Activated T-cell treated with anti-CD3 and anti-CD28 coated beads, Interleukin-2, amount 50 U/mL, for 48 hours (primary cell): ENCODE measurements around the gene PES1.
"Not testable (repeated sequence)": the region's sequence is repeated elsewhere in the genome, so short reads cannot be mapped to it uniquely, and the experiment has no call there.

ENCODE experiments used
- DNase-seq, 2 experiments: peaks; one replicate each; pipeline ENCODE4 v3.0.0-alpha.2; 2020

Gene PES1

DNA sequence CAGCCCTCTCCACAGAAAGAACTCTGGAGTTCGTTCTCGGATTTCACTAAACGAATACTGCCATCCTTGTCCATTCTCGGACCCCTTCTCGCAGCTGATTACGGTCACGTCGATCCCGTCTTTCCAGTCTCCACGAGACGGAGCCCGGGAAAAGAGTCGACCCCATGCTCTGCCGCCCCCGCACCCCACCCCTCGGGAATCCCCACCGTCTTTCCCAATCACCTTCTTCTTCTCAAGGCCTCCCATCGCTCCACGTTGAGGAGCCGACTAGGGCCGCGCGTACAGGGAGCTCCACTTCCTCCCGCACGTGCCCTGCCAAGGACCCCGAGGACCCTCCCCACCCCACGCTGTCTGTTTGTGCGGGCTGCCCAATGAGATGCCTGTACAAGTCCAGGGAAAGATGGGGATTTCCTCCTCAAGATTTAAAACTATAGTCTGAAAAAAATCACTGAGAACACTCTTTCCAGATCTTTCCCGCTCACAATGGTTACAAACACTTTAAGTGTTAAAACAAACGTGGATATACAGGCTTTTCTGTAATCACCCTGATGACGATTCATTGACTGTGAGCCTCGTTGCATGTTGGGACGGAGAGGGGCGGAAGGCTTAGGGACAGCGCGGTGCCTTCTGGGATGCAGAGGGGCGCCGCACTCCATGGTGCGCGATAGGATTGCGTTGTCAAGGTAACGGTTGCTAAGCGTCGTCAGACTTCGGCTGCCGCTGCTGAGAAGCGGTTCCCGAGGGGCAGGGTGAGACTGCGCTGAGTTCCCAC lies at the start of gene PES1:
Gene PES1 (minus strand): TSS at position 323 of the 772 bp plus-strand sequence. CDS start 77 bp downstream, at position 246.
- peak; percentile 92 to 93 for DNase-seq

DNA sequence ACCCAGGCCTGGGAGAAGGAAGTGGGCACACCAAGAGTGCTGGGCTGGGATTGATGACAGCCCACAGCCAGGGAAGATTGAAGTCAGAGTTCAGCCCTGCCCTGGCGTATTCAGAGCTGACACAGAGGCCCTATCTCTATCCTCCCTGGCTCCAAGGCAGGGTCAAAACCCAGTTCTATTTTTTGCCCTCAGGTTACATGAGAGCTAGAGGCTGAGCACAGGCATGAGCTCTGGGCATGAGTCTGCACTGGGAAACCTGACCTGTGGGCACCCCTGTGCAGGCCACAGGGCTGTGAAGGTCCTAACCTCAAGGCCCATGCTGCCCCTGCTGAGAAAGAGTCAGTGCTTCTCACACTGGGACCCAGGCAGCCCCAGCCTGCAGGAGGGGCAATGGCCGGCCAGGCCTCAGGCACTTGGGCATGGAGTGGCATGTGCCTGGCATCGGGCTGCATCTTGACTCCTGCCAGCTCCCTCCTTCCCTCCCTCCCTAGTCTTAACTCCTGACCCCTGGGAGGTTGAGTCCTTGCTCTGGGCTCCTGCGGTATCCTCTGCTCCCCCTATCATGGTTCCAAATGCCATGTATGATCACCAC lies 49.2 kb upstream of the PES1 start:
- no peak for DNase-seq

DNA sequence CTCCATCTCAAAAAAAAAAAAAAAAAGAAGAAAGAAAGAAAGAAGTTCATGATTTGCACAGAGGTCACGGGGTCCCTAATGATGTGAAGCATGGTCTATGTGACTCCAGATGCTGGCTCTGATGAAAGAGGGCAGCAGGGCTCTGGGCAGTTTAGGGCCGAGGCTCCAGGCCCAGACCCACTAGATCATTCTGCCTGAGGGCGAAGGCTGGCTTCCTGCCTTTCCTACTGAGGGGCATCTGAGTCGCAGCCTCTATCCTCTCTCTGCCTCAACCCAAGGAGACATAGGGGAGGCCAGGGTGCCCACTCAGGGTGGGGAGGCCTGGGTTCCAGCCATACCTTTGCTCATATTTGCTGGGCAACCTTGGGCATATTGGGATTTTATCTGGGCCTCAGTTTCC lies 48.7 kb upstream of the PES1 start:
- DNase-seq: no peak

DNA sequence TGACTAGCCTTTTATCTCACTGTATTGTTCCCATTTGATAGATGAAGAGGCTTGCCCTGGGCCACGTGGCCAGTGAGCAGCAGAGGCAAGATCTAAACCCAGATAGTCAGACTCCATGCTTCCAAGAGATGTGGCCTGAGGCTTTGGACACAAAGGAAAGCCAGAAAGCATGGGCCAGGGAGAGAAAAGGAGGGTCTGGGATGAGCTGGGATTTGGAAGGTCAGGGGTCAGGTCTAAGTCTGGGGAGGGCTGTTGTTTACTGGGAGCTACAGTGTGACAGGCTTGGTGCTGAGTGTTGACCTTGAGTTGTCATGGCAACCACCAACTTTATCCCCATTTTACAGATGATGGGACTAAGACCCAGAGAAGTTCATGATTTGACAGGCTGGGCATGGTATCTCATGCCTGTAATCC lies 46.0 kb upstream of the PES1 start:
- no peak for DNase-seq

DNA sequence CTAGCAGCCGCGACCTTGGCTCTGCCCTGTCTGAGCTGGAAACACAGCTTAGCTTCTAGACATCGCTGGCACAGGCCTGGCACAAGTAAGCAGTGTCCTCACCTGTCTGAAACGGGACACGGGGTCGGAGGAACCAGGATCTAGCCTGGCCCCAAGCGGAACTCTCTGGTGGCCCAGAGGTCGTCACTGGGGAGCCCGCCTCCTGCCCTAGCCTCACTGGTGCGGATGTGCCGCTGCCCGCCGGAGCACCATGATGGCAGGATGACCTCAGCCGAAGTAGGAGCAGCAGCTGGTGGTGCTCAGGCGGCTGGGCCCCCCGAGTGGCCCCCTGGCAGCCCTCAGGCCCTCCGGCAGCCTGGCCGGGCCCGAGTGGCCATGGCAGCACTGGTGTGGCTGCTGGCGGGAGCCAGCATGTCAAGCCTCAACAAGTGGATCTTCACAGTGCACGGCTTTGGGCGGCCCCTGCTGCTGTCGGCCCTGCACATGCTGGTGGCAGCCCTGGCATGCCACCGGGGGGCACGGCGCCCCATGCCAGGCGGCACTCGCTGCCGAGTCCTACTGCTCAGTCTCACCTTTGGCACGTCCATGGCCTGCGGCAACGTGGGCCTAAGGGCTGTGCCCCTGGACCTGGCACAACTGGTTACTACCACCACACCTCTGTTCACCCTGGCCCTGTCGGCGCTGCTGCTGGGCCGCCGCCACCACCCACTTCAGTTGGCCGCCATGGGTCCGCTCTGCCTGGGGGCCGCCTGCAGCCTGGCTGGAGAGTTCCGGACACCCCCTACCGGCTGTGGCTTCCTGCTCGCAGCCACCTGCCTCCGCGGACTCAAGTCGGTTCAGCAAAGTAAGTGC lies 44.7 kb upstream of the PES1 start:
- DNase-seq: peak in 1 of 2 experiments; percentile 45

DNA sequence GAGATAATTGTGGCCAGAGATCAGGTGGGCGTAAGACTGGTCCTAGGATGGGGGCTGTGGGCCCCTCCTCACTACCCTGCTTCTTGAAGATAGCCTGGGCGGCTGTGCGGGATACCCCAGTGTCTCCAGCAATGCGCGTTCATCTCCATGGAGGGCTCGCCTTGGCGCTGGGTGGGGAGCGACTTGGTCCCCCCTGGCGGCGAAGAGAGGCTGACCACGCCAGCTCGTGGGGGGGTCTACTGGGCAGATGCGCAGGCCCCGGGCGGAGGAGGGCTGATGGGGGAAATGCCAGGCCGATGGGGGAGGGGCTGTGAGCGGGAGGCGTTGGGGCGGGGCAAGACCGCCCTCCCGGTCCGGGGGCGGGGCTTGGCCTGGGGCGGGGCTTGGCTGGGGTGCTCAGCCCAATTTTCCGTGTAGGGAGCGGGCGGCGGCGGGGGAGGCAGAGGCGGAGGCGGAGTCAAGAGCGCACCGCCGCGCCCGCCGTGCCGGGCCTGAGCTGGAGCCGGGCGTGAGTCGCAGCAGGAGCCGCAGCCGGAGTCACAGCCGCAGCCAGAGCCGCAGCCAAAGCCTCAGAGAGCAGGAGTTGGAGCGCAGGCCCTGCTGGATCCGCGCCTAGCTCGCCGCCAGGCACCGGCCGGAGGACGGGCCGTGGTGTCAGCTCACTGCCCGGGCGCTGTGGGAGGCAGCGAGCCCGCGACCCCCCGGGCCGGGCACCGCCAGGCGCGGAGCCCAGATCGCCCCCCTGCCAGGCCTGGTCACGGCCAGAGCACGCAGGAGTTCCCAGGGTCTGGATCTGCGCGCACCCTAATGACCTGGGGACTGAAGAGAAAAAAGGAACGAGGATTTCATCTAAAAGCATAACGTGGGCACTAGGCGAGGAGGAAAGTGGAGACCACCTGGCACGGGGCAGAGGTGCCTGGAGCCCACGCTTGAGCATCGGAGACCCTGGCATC lies 43.8 kb upstream of the PES1 start, which contains the start of gene SLC35E4:
Gene SLC35E4 (plus strand): TSS at position 509 of the 953 bp plus-strand sequence. CDS start 670 bp downstream, outside the sequence.
- peak; percentile 97 for DNase-seq

DNA sequence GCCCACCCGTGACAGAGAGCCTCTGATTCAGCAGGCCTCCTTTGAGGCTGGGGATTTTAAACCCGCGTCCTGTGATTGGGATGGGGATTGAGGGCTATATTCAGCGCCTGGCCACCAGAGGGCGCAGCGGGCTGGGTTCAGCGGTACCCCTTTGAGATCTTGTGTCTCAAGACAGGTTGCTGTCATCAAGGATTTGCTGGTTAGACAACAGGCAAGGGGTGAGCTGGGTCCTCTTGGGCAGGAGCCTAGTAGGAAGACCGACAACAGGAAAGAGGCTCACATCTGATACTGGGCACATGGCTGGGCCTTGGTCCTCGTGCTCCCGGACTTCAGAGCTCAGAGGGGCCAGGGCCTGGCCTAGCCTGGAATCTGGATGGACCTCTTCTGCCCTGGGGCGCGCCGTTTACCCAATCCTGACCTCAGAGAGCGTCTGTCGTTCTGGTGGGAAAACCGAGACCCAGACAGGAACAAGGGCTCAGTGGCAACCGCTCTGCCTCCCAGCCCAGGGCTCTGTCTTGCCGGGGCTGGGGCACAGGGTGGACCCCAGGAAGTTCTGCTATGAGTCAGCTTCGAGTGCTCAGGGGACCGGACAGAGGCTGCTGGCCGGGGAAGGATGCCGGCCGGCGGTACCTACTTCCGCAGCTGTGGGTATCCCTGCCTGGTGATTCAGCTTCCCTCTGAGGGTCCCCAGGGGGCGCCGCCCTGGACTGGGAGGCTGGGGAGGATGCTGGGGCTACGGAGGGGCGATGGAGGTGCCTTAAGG lies 42.9 kb upstream of the PES1 start:
- DNase-seq: peak; percentile 93 to 94

DNA sequence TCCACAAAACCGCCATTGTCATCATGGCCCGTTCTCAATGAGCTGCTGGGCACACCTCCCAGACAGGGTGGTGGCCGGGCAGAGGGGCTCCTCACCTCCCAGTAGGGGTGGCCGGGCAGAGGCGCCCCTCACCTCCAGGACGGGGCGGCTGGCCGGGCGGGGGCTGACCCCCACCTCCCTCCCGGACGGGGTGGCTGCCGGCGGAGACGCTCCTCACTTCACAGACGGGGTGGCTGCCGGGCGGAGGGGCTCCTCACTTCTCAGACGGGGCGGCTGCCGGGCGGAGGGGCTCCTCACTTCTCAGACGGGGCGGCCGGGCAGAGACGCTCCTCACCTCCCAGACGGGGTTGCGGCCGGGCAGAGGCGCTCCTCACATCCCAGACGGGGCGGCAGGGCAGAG lies 39.8 kb upstream of the PES1 start:
- DNase-seq: not testable (repeated sequence)

DNA sequence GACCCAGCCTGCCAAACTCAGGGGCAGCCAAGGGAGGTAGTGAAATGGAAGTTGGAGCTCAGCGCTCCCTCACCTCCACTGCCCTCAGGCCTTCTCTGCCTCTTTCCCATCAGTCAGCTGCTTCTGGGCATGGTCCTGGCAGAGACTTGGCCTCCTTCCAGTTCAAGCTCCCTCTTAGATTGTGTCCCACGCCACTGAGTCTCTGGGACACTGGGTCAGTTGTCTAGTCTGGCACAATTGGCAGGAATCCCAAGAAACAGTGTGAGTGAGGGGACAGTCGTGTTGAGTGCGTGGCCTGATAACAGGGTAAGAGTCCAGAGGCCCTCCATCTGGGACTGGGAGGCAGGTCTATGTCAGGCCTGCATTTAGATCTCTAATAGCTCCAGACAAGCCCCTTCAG lies 36.8 kb upstream of the PES1 start:
- DNase-seq: no peak

DNA sequence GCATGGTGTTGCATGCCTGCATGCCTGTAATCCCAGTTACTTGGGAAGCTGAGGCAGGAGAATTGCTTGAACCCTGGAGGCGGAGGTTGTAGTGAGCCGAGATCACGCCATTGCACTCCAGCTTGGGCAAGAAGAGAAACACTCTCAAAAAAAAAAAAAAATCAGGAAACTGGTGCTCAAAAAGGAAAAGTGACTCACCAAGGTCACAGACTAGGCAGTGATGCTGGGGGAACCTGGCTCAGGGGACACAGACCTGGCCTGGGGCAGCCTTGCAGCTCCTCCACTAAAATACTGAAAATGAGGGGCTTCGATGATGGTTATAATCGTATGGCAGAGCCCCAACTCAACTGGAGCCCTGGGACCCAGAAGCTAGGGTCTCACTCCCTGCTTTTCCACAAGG lies 35.8 kb upstream of the PES1 start:
- no peak for DNase-seq

DNA sequence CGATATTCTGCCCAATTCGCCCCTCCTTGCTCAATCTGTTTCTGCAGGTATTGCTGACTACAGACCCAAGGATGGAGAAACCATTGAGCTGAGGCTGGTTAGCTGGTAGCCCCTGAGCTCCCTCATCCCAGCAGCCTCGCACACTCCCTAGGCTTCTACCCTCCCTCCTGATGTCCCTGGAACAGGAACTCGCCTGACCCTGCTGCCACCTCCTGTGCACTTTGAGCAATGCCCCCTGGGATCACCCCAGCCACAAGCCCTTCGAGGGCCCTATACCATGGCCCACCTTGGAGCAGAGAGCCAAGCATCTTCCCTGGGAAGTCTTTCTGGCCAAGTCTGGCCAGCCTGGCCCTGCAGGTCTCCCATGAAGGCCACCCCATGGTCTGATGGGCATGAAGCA lies 34.7 kb upstream of the PES1 start:
- DNase-seq: no peak

DNA sequence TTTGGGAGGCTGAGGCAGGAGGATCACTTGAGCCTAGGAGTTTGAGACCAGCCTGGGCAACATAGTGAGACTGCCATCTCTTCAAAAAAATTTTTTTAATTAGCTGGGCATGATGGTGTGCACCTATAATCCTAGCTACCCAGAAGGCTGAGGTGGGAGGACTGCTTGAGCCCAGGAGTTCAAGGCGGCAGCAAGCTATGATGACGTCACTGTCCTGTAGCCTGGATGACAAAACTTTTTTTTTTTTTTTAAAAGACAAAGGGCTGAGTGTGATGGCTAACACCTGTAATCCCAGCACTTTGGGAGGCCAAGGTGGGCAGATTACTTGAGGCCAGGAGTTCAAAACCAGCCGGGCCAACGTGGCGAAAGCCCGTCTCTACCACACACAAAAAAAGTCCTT lies 28.2 kb upstream of the PES1 start:
- not testable (repeated sequence) for DNase-seq

DNA sequence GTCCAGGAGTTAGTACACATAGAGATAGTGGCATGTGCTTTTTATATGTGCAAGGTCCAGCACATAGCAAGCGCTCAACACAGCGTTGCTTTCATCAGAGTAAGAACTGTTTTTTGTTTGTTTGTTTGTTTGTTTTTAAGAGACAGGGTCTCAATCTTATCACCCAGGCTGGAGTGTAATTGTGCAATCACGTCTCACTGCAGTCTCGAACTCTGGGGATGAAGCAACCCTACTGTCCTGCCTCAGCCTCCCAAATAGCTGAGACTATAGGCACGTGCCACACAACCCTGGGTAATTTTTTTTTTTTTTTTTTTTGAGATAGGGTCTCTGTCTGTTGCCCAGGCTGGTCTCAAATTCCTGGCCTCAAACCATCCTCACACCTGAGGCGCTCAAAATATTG lies 26.1 kb upstream of the PES1 start:
- no peak for DNase-seq

DNA sequence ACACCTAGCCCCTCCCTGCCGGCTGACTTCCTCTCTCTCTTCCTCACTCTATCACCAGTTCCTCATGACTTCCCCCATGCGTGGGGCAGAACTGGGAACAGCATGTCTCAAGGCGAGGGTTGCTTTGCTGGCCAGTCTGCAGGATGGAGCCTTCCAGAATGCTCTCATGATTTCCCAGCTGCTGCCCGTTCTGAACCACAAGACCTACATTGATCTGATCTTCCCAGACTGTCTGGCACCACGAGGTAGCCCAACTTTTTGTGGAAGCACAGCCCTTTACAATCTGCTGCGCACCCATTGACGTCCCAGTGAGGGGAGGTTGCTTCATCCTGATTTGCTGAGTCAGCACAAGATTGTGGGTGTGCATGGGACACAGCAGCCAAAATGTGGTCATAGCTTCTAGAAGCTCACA lies 23.8 kb upstream of the PES1 start:
- no peak for DNase-seq

DNA sequence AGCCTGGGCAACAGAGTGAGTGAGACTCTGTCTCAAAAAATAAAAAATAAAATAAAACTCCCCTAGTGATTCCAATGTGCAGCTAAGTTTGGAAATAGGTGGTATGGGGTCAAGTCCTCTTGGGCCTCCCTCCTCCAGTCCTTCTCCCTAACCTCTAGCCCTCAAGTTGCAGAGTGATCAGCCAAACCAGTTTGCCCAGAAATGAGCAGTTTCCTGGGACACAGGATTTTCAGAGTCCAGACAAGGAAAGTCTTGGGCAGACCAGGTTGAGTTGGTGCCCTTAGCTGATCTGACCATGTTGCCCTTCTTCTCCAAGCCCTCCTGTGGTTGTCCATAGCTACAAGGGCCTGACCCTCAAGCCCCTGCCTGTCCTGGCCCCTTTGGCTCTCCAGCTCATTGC lies 23.2 kb upstream of the PES1 start:
- no peak for DNase-seq

DNA sequence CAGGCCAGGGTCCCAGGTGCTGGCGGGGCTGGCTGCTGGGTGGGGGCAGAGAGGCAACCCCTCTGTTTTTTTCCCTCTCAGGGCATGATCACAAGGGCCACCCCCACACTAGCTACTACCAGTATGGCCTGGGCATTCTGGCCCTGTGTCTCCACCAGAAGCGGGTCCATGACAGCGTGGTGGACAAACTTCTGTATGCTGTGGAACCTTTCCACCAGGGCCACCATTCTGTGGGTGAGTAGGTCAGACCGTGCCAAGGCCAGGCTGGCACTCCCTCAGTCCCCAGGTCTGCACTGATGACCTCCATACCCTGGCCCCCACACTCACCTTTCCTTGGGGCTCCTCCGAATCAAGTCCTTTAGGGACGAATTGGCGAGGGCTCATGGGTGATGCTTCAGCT lies 22.6 kb upstream of the PES1 start:
- DNase-seq: no peak

DNA sequence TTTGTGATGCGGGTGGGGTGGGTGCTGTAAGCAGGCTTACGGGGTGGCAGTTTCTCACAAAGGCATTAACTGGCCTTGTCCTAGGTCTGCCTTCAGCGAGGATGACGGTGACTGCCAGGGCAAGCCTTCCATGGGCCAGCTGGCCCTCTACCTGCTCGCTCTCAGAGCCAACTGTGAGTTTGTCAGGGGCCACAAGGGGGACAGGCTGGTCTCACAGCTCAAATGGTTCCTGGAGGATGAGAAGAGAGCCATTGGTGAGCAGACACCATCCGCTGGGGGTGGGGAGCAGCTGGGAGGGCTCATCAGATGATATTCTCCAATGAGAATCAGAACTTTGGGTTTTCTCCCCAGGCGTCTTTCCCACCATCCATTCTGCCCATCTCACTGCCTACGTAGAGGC lies 21.1 kb upstream of the PES1 start:
- no peak for DNase-seq

DNA sequence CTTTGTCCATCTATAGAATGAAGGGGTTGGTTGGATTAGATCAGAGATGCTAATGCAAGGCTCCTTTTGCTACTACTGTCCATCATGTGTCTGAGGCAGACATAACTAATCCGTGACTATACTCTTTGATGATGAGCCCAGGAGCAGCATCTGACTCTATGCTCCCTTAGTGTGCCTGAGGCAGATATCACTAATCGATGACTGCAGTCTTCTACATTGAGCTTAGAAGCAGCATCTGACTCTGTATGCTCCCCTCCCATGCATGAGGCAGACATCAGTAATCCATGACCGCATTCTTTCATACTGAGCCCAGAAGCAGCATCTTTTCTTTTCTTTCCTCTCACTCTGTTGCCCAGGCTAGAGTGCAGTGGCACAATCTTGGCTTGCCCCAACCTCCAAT lies 19.5 kb upstream of the PES1 start:
- DNase-seq: no peak

DNA sequence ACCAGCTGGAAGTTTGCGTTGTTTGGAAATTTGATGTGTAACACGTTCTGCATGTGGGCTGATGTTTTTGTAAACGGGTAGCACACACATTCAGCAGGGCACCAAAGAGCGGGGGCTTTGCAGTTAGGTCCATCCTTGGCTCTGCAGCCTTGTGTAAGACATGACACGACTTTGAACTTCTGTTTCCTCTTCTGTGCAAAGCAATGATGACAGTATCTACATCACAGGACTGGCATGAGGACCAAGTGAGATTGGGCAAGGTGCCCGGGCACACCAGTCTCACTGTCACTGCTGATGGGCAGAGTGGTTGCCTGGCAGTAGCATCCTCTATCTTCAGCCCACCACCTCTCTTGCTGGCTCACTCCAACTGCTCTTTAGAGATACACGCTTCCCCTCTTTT lies 18.6 kb upstream of the PES1 start:
- no peak for DNase-seq

DNA sequence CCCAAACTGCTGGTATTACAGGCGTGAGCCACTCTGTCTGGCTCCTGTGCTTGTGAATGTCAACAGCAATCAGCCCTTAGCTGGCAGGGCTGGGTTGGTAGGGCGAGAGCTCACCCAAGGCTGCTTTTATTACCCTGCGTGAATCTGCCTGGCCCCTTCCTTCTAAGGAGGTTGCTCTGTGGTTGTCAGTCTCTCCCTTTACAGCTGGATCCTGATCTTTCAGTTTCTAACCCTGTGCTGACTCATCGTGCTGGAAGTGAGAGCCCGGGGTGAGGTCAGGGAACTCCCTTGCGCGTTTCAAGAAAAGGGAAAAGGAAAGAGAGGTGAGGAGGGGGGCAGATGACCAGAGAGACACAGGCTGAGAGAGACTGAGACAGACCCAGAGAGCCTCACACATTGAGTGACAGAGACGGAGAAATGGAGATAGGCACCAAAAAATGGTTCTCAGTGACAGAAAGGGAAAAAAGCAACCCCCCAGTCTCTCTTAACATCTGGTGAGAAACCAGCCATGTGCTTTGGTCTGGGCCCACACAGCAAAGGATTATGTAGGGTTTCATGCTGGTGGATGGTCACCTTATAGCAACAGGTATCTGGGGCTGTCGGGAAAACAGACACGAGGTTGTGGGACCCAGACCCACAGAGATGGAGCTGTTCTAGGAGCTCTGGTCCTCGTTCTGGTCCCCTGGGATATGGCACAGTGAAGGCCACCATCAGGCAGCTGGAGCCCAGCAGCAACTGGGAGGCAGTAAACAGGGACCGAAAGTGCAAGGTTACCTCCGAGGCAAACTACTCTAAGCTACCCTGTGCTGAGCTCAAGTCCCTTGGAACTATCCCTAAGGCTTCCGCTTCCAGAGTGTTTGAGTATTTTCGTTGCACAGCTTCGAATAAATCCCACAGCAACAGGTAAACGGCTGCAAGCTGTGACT lies 17.8 kb upstream of the PES1 start:
- DNase-seq: peak; percentile 37 to 46

DNA sequence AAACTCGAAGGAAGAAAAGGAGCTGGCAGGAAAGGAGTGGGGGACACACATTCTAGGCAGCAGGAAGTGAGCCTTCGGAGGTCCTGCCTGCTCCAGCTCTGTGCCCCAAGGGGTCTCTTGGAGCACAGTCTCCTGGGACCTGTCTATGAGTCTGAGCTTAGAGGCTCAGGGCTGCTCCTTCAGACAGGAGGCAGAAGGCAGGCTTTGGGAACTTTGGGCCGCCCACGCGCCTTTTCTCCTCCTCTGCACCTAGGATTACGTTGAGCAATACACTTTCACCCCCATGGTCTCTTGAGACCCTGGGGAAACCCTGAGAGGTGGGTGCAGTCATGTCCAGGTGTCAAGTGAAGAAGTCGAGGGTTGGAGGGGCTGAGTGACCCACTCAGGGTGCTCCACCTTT lies 16.2 kb upstream of the PES1 start:
- no peak for DNase-seq
